Peyer's patch (tissue), 4 donors: ENCODE measurements around the gene CPED1. TPM values are rescaled to one million over a fixed set of nuclear protein-coding genes. Genes with fewer than 3 reads are reported as not detected.

ENCODE experiments used
- DNase-seq, 3 donors: peaks; one replicate each; pipeline ENCODE4 v3.0.0-alpha.2; 2017 to 2019
- H3K27ac ChIP-seq, 4 donors: fragments of 200-600 bp; sonication (generic); one replicate each; pipeline ENCODE4 v1.5.1; 2016 to 2019
- H3K27me3 ChIP-seq, 2 donors: fragments of 200-600 bp; sonication (generic); one replicate each; pipeline ENCODE4 v1.5.1; 2019
- H3K36me3 ChIP-seq, 3 donors: fragments of 200-600 bp; sonication (generic); one replicate each; pipeline ENCODE4 v1.5.1; 2016 to 2019
- H3K4me1 ChIP-seq, 4 donors: fragments of 200-600 bp; sonication (generic); one replicate each; pipeline ENCODE4 v1.5.1; 2016 to 2019
- H3K4me3 ChIP-seq, 4 donors: fragments of 200-600 bp; sonication (generic); 1 replicate in 3 of 4; 2 replicates in 1 of 4; pipeline ENCODE4 v1.5.1; 2016 to 2019; ENCODE audit warnings: mild to moderate bottlenecking in 1 of 4
- H3K9me3 ChIP-seq, 4 donors: fragments of 200-600 bp; sonication (generic); one replicate each; pipeline ENCODE4 v1.5.1; 2016 to 2019; ENCODE audit warnings: mild to moderate bottlenecking in 1 of 4
- CTCF ChIP-seq, 6 experiments: fragments of 450-650 bp in 4 of 6; fragments of 200-600 bp in 2 of 6; sonication (generic) in 1 of 6; IDR thresholded peaks; one replicate each; pipeline ENCODE4 v1.5.1; 2017 to 2019; ENCODE audit warnings: antibody characterized with exemption in 6 of 6, mild to moderate bottlenecking in 3 of 6, moderate library complexity in 1 of 6
- POLR2A ChIP-seq, 2 donors: fragments of 450-650 bp; IDR thresholded peaks; one replicate each; pipeline ENCODE4 v1.5.1; 2017; ENCODE audit warnings: antibody characterized with exemption in 2 of 2, mild to moderate bottlenecking in 2 of 2, moderate library complexity in 2 of 2
- total RNA-seq, 4 donors: library from RNA; depleted of rRNA; stranded (reverse); fragments of >200 nt; gene quantifications; one replicate each; pipeline ENCODE4 v1.1.0, GENCODE V29; 2016

CPED1 gene
- total RNA-seq, 4 donors from 2014 or later, result 4.4 to 50.3 (median 8.5) TPM

- Histone ChIP-seq H3K9me3 (no peaks in the 10 kb centered on the region), H3K4me1 (no peaks in the 10 kb centered on the region), H3K27ac (no peak overlapping the region), H3K27me3 (no peaks in the 10 kb centered on the region), H3K4me3 (no peak overlapping the region), H3K36me3 (no peaks in the 10 kb centered on the region)
- DNase-seq, result no peak
- TF ChIP-seq CTCF (IDR thresholded peaks at IDR 0.05) (no peak), POLR2A (IDR thresholded peaks at IDR 0.05) (no peak)
These were observed 109.1 kb downstream of the CPED1 start for GRCh38 chr7:121097577-121097976.

GRCh38 chr7:121099572-121099971 lies 111.1 kb downstream of the CPED1 start:
- Histone ChIP-seq H3K4me3 (no peak overlapping the region), H3K4me1 (no peaks in the 10 kb centered on the region), H3K27ac (no peak overlapping the region), H3K27me3 (no peaks in the 10 kb centered on the region), H3K9me3 (no peaks in the 10 kb centered on the region), H3K36me3 (no peaks in the 10 kb centered on the region)
- DNase-seq, result no peak
- TF ChIP-seq POLR2A (IDR thresholded peaks at IDR 0.05), result no peak
- no peak for TF ChIP-seq CTCF (IDR thresholded peaks at IDR 0.05)

- TF ChIP-seq POLR2A (IDR thresholded peaks at IDR 0.05) (no peak), CTCF (IDR thresholded peaks at IDR 0.05) (no peak)
- Histone ChIP-seq H3K27ac (no peak overlapping the region), H3K9me3 (no peaks in the 10 kb centered on the region), H3K4me1 (no peaks in the 10 kb centered on the region), H3K27me3 (no peaks in the 10 kb centered on the region), H3K4me3 (no peak overlapping the region), H3K36me3 (no peaks in the 10 kb centered on the region)
- no peak for DNase-seq
These were observed 112.6 kb downstream of the CPED1 start for GRCh38 chr7:121101083-121101482.

- H3K27me3 ChIP-seq, result no peaks in the 10 kb centered on the region
- no peak for DNase-seq
- no peaks in the 10 kb centered on the region for H3K9me3 ChIP-seq
- no peaks in the 10 kb centered on the region for H3K36me3 ChIP-seq
- no peak overlapping the region for H3K4me3 ChIP-seq
- H3K4me1 ChIP-seq, result no peaks in the 10 kb centered on the region
- no peak overlapping the region for H3K27ac ChIP-seq
- TF ChIP-seq POLR2A (IDR thresholded peaks at IDR 0.05), result no peak
- no peak for TF ChIP-seq CTCF (IDR thresholded peaks at IDR 0.05)
These were observed 113.1 kb downstream of the CPED1 start for GRCh38 chr7:121101621-121102020.

- Histone ChIP-seq H3K36me3 (no peaks in the 10 kb centered on the region), H3K4me1 (no peaks in the 10 kb centered on the region), H3K27ac (no peak overlapping the region), H3K4me3 (no peak overlapping the region), H3K9me3 (no peaks in the 10 kb centered on the region), H3K27me3 (no peaks in the 10 kb centered on the region)
- TF ChIP-seq POLR2A (IDR thresholded peaks at IDR 0.05), result no peak
- TF ChIP-seq CTCF (IDR thresholded peaks at IDR 0.05), result no peak
- no peak for DNase-seq
These were observed 114.1 kb downstream of the CPED1 start for GRCh38 chr7:121102619-121103018.

- TF ChIP-seq CTCF (IDR thresholded peaks at IDR 0.05) (no peak), POLR2A (IDR thresholded peaks at IDR 0.05) (no peak)
- Histone ChIP-seq H3K4me1 (no peaks in the 10 kb centered on the region), H3K27me3 (no peaks in the 10 kb centered on the region), H3K36me3 (no peaks in the 10 kb centered on the region), H3K27ac (no peak overlapping the region), H3K9me3 (no peaks in the 10 kb centered on the region), H3K4me3 (no peak overlapping the region)
- no peak for DNase-seq
These were observed 114.6 kb downstream of the CPED1 start for GRCh38 chr7:121103086-121103485.
